Colon (tissue), 2 donors: ENCODE measurements around the gene PIGU.

ENCODE experiments used
- FAIRE-seq: peaks from 2 replicates; lab custom pipeline; 2012; peaks lifted over from hg19 to GRCh38; lab: Jason Lieb, UNC
- donor health status: control.
- donor health status: control.

PIGU gene

GRCh38 chr20:34557936-34558319, 119.0 kb downstream of the PIGU start:
- no peak for FAIRE-seq

- FAIRE-seq = no peak
These were observed 123.5 kb downstream of the PIGU start for GRCh38 chr20:34553366-34553867.

DNA sequence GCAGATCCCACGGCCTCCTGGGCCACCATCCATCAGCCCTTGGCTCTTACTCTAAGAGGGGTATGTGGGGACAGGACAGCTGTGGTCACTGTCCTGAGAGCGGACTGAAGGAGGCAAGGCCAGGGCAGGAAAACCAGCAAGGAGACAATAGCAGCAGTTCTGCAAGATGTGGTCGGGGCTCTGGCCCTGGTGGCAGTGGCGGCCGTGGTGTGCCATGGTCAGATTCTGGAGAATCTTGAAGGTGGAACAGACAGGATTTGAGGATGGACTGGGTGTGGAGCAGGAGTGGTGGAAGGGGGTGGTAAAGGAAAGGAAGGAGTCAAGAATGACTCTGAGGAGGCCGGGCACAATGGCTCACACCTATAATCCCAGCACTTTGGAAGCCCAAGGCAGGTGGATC, 124.3 kb downstream of the PIGU start:
- FAIRE-seq = no peak

- no peak for FAIRE-seq
These were observed 127.0 kb downstream of the PIGU start for GRCh38 chr20:34549929-34550305.

- no peak for FAIRE-seq
These were observed 127.5 kb downstream of the PIGU start for GRCh38 chr20:34549291-34549928.

DNA sequence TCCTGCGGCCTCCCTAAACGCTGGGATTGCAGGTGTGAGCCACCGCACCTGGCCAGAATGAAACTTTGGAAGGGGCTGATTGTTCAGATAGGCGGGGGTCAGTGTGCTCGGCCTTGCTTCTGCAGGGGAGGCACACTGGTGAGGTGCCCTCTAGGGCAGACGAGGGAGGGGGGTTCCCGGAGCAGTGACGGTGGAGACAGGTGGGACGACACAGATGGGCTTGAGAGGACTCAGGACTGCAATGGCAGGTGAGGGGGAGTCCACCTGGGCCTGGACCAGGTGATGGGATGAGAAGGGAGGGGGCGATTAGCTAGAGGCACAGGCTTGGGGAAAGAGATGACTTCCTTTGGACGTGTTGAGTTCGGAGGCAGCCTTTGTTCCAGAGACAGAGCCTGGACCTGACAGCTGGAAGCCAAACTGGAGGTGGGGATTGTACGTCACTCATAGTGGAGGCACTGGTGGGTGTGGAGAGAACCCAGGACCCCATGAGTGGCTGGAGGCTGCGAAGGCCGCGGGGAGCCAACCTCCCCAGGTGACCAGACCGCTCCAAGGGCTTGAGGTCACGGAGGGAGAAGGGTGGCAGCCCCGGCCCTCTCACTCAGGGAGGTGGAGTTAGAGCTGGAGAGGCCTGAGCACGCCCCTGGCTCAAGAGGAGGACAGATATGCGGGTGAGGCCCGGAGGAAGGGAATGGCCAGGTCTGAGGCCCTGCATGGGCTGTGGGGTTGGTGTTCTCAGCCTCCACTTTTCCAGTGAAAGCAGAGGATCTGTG, 128.9 kb downstream of the PIGU start:
- FAIRE-seq = no peak

GRCh38 chr20:34546751-34547181, 130.1 kb downstream of the PIGU start:
- no peak for FAIRE-seq

- no peak for FAIRE-seq
These were observed 132.6 kb downstream of the PIGU start for GRCh38 chr20:34544109-34544796.

- no peak for FAIRE-seq
These were observed 133.3 kb downstream of the PIGU start for GRCh38 chr20:34543463-34544056.

DNA sequence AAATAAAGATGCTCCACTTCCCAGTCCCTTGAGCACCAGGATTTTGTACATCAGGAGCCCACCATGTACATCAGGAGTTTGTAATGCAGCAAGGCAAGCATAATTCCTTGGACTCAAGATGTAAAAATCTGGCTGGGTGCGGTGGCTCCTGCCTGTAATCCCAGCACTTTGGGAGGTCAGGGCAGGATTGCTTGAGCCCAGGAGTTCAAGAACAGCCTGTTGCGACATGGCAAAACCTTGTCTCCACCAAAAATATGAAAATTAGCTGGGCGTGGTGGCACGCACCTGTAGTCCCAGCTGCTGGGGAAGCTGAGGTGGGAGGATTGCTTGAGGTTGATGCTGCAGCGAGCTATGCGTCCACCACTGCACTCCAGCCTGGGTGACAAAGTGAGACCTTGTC, 134.5 kb downstream of the PIGU start:
- no peak for FAIRE-seq

GRCh38 chr20:34541917-34542316, 135.0 kb downstream of the PIGU start:
- FAIRE-seq = no peak

GRCh38 chr20:34541264-34541901, 135.5 kb downstream of the PIGU start:
- FAIRE-seq = no peak

DNA sequence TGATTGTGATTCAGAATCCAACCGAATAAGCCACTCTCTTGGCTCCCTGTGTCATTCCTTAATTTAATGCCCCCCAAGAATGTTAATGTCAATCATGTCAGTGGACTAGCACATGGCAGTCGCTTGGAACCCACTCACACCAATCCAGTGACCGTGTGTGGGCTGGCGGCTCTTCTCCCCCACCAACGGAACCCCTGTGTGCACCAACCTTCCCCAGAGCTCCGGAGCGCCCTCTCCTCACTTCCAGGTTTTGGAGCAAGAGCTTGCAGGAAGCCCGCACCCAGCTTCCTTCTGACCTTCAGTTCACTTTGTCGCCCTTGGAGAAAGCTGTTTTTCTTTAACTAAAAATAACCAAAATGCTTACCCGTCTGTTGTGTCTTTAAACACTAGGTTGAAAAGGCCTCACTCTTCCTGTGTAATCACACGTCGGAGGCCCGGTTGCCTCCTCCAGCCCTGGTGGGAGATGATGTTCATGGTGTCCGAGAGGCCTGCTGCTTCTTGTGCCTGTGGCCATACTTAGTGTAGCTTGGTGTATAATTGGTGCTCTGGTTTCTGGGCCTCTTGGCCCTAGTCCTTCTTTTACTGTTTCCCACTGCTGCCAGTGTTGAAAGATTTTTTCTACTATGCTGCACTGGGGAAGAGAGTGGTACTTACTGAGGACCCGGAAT, 136.2 kb downstream of the PIGU start:
- no peak for FAIRE-seq

- no peak for FAIRE-seq
These were observed 137.1 kb downstream of the PIGU start for GRCh38 chr20:34539756-34540155.

DNA sequence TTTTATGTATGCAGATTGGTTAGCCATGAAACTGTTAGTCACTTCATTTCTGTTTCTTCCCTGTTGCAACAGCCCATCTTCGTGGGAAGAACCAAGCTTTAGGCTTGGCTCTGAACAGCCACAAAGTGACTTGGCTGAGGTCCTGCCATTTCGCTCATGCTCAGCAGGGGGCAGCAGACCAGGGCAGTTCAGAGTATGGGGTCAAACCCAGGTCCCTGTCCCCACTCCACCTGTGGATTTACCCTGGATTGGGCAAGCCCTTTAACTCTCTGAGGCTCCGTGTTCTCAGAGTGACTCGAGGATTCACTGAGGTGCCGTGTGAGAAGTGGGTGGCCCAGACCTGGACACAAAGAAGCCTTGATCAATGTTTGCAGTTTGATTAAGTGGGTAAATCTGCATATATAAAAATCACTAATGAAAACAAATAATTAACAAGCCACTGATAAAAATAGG, 138.2 kb downstream of the PIGU start:
- FAIRE-seq = no peak

GRCh38 chr20:34537651-34538050, 139.2 kb downstream of the PIGU start:
- no peak for FAIRE-seq

DNA sequence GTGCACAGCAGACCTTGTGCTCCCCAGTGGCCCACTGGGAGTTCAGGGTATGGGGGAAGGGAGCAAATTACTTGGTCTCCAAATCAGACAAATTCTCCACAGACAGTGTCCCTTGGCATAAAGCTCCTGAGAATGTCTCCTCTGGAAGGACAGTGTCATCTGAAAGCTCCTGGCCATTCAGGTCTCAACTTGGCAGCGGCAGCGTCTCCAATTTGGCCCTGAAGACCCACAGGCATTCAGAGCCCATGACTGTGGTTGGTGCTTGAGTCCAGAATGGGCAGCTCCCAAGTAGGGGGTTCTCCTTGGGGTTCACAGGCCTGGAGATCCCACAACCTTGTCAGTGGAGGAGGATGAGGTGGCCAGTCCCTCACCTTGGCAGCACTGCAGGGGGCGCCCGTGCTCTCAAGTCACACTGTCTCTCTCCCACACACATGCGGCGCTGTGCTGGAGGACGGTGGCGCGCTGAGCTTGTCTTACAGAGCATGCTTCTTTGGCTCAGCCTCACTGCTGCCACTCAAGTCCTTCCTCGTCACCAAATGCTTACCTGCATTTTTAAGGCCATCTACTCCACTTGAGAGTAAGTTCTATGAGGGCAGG, 140.0 kb downstream of the PIGU start:
- FAIRE-seq = no peak

GRCh38 chr20:34535857-34536256, 141.0 kb downstream of the PIGU start:
- FAIRE-seq = no peak

DNA sequence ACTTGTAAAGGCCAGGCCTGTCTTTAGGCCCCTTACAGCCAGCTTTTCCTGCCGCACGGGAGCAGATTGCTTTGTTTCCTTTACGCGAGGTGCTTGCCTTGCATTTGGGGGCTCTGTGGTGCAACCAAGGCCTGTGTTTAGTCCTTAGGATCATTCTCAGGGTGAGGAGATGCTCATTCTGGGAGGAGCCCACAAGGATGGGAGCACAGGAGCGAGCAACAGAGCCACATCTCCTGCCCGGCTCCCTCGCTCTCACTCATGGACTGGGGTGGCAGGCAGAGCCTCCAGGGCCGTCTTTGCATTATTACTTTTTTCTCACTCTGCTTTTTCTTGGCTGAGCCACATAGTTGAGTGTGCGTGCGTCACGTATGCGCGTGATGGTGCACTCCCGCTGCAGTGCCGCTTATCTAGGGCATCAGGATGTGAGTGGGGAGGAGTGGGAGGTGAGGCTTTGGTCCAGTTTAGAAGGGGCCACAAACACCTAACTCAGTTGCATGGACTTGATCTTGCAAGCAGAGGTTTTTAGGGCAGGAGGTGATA, 141.5 kb downstream of the PIGU start:
- no peak for FAIRE-seq

DNA sequence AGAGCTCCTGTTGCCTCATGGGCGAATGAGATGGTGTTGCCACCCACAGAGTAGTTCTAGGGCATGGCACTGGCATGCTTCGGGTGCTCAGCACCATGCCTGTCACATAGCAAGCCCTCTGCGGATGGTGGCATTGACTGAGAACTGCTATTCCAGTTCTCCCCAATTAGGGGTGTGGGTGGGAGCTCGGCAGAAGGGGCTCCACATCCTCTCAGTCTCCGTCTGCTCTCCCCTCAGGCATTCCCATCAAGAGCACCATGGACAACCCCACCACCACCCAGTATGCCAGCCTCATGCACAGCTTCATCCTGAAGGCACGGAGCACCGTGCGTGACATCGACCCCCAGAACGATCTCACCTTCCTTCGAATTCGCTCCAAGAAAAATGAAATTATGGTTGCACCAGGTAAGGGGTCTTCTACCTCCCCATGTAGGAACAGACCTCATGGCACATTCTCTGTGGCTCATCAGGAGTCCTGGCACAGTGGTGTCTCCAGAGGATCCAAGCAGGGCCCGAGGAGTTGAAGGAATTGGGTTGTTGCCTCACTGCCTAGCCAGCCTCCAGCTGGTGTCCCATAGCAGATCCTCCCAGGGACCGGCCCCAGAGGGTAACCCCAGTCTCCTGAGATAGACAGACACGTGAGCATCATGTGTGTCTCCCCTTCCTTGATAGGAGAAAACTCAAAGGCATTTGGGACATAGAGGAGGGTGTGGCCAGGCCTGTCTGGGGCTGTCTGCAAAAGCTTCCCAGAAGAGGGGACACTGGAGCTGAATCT, 142.3 kb downstream of the PIGU start:
- FAIRE-seq = no peak
